HG03571 (cell line): ENCODE measurements around the gene PRR19.

Experiments
- ATAC-seq: cut with Tn5 transposase; IDR thresholded peaks from one replicate; pipeline ENCODE4 v1.9.1; 2021; ENCODE audit not compliant: unreplicated experiment

PRR19 gene

DNA sequence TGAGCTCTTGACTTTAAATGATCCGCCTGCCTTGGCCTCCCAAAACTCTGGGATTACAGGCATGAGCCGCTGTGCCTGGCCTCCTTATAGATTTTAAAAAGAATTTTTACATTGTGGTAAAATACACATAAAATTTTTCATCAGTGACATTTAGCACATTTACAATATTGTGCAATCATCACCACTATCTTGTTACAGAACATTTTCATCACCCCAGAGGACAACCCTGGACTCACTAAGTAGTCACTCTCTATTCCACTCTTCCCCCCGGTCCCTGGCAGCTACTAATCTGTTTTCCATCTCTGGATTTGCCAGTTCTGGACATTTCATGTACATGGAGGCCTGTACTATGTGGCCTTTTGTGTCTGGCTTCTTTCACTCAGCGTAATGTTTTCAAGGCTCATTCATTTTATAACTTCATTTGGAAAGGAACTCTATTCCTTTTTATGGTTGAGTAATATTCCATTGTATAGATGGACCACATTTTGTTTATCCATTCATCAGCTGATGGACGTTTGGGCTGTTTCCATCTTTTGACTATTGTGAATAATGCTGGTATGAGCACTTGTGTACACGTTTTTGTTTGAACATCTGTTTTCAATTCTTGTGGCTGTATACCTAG, 43.4 kb downstream of the PRR19 start:
- ATAC-seq = no peak

DNA sequence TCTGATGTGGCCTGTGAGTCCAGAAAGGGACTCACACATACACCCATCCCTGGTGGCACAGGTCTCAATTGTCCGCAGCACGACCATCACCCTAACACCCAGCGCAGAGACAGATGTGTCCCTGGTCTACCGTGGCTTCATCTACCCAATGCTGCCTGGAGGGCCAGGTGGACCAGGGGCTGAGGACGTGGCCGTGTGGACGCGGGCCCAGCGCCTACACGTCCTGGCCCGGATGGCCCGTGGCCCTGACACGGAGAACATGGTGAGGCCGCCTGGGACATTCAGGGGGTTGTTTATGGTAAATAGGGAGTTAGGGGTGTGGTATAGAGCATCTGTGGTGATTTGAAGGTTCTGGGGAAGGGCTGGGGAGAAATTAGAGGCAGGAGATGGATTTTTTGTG, 46.3 kb downstream of the PRR19 start:
- no peak for ATAC-seq

DNA sequence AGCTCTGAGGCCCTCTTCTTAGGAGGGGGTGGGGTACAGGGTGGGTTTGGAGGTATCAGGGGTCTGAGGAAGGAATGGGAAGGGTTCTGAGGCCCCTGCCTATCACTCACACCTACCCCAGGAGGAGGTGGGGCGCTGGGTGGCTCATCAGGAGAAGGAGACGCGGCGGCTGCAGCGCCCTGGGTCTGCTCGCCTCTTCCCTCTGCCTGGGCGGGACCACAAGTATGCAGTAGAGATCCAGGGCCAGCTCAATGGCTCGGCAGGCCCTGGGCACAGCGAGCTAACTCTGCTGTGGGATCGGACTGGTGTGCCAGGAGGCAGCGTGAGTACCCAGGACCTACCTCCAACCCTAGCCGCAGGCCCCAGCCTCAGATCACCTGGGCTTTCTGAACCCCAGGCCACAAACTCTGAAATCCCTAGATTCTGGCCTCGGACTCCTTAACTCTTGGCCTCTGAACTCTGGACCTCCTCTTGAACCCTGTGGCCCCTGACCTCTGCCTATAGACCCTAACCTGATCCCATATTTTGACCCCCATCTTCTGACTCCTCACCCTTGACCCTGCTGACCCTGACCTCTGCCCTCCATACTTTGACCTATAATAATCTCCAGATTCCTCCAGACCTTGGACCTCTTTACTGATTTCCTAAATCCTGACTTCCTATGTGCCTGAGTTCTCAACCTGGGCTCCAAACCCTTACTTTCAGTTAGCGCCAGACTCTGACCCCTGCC, 47.6 kb downstream of the PRR19 start:
- ATAC-seq = no peak

DNA sequence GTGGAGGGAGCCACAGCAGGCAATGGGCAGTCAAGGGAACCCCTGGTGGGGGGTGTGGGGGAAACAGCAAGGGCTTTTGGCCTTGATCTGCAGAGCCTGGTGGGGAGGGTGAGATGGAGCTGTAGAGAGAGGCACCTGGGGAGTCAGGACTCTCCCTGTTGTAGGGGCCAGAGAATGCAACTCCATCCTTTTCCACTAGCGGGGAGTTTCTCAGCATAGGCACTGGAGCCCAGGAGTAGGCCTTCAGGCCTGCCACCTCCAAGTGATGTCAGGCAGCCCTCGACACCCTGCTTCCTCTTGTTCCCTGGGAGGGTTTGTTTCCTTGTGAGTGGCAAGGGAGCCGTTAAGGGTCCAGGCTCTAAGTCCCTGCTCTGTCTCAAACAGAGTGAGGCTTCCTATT, 48.5 kb downstream of the PRR19 start:
- ATAC-seq = no peak

DNA sequence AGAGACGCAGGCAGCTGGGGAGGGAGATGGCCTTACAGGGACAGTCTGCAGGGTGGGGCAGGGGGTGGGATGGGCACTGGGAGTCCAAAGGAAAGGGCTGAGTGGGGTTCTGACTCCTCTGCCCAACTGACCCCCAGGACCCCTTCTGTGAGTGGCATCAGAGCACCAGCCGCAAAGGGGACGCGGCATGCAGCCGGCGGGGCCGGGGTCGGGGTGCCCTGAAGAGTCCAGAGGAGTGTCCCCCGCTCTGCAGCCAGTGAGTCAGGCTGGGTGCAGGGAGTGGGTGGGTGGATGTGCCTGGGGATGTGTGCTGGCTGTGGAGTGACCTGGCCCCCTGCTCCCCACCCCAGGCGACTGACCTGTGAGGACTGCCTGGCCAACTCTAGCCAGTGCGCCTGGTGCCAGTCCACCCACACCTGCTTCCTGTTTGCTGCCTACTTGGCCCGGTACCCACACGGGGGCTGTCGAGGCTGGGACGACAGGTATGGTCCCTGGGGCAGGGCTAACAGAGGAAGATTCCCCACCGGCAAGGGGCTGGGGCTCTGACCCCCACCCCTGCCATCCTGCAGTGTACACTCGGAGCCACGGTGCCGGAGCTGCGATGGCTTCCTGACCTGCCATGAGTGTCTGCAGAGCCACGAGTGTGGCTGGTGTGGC, 49.3 kb downstream of the PRR19 start:
- no peak for ATAC-seq

DNA sequence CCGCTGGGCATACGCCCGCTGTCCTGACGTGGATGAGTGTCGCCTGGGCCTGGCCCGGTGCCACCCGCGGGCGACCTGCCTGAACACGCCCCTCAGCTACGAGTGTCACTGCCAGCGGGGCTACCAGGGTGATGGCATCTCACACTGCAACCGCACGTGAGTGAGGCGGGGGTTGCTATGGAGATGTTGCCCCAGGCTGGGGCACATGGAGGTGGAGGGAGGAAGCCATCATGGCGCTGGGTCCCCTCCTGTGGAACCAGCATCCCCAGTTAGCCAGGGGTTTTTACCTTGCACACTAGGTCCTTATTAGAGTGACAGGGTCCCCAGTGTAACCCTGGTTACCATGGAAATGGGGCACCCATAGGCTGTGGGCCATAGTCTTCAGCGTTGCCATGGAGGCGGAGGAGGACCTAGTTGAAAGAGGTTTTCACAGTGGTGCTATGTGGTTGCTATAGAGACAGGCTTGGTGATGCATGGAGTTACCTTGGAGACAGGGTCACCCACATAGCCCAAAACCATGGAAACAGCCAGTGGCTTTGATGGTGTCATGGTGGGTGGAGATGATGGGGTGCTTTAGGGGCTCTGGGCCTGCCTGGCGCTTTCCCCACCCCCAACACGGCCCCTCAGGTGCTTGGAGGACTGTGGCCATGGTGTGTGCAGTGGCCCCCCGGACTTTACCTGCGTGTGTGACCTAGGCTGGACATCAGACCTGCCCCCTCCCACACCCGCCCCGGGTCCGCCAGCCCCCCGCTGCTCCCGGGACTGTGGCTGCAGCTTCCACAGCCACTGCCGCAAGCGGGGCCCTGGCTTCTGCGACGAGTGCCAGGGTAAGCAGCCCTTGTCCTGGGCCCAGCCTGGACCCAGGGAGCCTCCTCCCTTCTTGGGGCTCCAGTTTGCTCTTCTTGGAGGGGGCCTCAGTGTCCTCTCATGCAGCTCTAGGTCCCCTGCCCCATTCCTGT, 50.6 kb downstream of the PRR19 start:
- no peak for ATAC-seq

GRCh38 chr19:42353341-42354015, 51.5 kb downstream of the PRR19 start:
- ATAC-seq = no peak

DNA sequence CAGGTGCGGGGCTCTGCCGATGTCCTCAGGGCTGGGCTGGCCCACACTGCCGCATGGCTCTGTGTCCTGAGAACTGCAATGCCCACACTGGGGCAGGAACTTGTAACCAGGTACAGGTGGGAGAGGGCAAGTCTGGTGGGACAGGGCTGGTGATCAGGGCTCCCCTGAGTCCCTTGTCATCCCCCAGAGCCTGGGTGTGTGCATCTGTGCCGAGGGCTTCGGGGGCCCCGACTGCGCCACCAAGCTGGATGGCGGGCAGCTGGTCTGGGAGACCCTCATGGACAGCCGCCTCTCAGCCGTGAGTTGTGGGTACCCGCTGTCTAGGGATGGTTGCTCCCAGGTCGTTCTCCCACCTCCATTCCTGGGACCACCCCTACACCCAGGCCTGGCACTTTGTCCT, 54.0 kb downstream of the PRR19 start:
- ATAC-seq = no peak

DNA sequence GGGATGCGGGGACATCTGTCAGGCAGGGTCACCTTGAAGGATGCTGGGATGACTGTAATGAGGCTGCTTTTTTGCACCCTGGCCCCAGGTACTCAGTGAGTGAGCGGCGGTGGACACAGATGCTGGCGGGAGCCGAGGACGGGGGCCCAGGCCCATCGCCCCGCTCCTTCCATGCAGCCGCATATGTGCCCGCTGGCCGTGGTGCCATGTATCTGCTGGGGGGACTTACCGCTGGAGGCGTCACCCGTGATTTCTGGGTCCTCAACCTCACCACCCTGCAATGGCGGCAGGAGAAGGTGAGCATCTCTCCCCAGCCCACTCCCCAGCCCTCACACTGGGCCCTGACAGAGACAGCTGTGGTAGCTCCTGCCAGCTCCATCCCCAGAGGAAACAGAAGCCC, 54.8 kb downstream of the PRR19 start:
- no peak for ATAC-seq

DNA sequence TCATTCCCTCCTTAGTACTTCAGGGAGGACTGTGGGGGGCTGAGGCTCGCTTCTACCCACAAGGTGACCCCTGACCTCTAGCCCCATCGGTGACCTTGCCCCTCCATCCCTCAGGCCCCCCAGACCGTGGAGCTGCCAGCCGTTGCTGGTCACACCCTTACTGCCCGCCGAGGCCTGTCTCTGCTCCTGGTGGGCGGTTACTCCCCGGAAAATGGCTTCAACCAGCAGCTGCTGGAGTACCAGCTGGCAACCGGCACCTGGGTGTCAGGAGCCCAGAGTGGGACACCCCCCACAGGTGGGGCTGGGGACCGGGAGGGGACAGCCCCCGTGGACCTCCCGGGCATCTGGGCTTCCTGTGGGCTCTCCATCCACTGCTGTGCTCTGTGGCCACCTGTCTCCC, 55.4 kb downstream of the PRR19 start:
- ATAC-seq = no peak
